Medulla oblongata (tissue), 1 donor: Measurements from ENCODE around the gene CRACDL.

Source experiments
- DNase-seq: peaks from one replicate; pipeline ENCODE4 v3.0.0-alpha.2; 2015; ENCODE audit errors: extremely low spot score

Gene CRACDL

DNA sequence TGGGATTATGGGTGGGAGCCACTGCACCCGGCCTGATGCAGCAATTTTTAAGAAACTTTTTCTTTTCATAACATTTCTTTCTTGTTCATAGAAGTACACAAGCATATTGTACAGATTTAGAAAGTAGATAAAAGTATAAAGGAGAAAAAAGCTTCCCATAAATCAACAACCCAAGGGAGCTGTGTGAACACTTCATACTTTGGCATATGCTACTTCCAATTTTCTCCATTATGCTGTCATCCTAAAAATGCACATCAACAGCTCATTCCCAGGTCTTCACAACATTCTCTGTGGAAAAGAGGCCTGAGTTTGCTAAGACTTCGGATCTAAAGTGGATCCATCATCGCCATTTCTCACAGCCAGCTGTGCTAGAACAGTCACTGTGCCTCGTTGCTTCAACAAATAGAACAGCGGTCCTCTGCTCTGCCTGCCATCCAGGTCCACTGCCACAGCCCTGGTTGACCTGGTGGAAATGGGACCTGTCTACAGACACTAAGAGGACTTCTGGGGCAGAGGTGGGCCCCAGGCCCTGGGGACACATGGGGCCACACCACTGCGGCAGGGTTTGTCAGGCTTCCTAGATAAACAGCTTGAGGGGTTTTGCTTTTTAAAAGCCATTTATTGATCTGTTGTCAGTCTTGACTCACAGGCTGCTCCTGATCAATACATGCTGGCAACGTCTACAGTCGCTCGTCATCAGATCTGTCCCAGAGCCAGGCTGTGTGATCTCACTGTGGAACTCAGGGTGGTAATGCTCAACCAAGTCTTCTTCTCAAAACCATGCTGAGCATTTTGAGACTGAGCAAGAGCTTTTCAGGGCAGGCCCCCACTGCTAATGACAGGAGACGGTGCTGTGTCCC lies 132.4 kb downstream of the CRACDL start:
- DNase-seq = no peak

DNA sequence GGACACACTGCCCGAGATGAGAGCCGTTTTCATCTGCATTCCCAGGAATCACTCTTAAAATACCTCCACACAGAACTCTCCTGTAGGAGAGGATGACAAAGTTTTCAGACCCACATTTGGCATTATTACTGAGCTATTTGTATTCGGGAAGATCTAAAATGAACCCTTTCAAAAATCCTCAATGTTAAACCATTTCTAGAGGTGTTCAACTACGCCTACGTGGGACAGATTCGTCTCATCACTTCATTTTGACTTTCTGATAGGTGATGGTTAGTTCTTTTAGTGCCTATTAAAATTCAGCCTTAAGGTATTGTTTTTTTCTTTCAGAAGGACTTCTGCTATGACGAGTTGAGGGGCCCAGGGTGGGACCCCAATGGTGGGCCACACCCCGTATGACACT lies 133.7 kb downstream of the CRACDL start:
- no peak for DNase-seq

DNA sequence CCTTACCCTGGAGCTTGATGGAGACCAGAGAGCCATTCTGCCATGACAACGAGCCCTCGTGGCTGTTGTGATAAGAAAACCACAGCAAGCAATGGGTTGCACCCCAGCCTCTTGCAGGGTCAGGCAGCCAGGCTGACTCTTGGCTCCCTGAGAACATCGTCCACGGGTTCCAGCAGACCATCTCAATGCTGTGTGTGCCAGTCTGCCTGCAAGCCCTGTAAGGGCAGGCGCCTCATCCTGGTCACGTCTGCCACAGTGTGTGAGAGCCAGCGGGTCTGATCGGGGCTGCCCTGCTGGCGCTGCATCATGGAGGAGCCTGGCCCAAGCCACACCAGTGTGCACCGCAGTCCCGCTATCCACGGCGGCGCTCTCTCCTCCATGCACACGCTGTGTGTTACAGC lies 134.1 kb downstream of the CRACDL start:
- no peak for DNase-seq

DNA sequence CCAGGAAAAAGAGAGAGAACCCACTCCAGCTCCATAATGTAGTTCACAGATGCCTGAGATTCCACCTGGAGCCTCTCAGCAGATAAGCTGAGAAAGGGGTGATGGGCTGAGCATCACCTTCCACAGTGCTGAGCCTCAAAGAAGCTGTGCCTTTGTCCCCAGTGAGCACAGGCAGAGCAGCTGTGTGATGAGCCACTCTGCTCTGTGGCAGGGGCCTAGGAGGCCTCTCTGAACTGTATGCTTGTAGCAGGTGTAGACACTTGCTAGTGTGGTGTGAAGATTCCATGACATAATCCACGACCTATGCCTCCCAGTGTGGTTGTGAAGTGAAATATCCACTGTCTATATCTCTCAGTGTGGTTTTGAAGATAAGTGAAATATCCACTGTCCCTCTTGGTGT lies 134.7 kb downstream of the CRACDL start:
- no peak for DNase-seq

DNA sequence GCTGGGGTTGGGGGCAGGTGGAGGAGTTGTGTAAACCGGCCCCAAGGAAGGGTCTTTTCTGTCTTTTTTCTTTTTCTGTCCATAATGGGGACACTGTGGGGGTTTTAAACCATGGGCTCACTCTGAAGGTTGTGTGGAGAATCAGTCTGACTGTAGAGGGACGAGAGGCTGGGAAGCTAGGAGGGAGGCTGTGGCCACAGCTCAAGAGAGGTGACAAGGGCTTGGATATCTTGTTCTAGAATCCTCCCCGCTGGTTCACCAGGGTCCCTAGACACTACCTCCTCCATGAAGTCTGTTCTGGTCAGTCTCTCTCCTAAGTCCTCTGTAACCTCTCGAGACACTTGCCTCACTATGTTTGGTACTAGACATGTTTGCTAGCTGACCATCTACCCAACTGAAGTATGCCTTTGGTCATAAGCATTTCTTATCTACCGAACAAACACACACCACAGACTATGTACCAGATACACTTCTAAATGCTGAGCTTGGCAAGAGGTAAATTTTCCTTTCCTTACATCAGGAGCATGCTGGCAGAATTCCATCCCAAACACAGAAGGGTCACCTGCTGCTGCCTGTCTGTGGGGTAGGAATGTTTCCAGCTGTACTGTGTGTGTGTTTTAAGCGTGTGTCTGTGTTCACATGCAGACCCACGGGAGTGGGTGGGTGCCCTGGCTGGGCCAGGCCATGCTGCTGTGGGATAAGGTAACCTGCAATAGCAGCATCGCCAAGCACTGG lies 135.5 kb downstream of the CRACDL start:
- no peak for DNase-seq

DNA sequence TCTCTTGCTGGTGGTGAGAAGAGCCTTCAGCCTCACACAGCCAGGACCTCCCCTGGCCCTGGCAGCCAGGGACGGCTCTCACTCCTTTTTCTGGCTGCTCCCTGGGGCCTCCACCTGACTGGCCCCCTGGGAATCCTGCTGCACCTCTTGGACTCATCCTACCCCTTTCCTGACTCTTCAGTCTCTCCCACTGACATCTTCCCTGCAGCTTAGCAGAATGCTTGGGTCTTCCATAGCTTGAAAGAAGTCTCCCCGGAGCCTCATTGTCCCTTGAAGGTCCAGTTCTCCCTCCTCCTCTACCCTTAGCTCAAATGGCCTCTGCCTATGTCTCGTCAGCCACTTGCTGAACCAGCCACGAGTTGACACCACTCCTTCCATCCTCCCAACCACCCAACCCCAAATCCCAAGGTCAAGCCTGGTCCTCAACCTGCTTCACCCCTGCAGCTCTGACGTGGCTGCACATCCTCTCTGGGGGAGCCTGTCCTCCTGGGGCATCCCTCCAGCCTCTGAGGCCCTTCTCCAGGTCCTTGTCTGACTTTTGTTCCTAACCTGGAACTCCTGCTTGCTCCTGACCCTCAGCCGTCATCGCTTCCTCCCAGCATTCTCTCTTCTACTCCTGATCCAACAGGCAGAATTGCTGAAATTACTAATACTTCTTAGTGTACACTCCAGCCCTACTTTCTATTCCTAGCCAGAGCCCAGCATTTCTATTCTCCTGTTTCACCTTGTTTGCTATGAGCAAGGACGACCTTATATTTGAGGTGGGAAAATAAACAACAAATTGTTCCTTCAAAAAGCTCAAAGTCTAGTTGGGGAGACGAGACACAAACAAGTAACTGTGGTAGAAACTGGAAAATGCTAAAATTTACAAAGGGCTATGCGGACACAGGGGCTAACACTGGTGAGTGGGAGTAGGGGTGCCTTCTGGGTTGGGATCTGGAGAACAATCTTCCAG lies 136.4 kb downstream of the CRACDL start:
- no peak for DNase-seq

DNA sequence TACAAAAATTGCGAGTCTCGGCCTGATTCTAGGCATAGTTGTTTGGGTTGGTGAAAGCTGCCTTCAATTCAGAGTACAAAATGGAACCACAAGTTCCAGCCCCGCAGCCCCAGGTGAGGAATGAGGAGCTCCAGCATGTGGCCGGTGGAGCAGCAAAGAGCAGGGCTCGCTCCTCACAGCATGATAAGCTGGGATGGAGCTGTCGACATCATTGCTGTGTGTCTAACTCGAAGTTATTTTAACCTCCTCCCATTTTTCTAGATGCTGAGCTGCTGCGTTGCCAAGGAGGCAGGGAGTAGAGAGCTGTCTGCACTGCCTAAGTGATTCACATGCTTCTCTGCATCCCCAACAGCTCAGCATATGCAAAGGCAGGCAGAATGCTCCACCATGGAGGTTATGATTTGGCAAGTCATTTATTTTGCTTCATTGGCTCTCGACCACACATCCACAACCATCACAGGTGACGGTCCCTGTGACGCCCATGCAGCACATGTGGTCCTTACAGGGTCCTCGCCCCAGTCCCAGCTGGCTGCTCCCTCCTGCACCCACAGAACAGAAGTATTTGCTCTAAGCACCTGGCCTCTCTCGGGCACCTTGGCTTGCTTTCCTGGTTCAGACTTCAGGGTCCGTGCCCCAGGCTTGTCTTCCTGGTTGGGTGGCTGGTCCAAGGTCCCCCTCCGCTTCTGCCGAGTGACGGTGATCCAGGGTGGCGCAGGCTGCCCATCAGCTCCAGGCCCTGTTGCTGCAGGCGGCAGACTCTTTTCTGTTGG lies 139.1 kb downstream of the CRACDL start:
- no peak for DNase-seq

DNA sequence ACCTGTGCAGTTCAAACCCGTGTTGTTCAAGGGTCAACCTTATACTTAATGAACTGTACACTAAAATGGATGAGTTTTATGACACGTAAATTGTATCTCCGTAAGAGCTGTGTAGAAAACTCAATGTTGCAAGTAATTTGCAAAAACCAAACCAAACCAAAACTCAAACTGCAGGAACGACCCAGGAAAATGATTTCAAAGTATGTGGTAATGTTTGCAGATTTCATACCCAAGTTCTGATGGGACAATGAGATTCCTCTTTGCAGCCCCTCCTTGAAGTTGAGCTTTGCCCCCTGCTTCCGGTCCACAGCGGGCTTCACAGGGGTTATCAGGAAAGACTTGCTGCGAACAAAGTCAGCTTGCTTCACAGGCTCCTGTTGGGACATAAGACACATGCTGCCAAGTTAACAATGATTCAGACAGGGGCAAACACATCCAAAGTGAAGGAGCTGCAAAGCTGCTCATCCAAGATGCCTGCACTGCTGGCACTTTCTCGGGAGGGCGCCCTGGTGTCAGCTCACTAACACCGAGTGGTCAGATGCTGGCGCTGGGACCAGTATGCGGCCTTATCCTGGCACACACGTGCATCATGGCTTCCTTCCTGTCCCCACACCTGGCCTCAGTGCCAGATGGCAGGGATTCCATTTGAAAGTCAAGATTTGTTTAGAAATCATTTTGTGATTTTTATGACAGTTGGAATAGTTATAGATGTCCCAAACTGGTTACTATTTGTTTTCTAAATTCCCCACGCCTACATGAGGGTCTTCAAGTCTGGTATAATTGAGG lies 139.9 kb downstream of the CRACDL start:
- DNase-seq = no peak

DNA sequence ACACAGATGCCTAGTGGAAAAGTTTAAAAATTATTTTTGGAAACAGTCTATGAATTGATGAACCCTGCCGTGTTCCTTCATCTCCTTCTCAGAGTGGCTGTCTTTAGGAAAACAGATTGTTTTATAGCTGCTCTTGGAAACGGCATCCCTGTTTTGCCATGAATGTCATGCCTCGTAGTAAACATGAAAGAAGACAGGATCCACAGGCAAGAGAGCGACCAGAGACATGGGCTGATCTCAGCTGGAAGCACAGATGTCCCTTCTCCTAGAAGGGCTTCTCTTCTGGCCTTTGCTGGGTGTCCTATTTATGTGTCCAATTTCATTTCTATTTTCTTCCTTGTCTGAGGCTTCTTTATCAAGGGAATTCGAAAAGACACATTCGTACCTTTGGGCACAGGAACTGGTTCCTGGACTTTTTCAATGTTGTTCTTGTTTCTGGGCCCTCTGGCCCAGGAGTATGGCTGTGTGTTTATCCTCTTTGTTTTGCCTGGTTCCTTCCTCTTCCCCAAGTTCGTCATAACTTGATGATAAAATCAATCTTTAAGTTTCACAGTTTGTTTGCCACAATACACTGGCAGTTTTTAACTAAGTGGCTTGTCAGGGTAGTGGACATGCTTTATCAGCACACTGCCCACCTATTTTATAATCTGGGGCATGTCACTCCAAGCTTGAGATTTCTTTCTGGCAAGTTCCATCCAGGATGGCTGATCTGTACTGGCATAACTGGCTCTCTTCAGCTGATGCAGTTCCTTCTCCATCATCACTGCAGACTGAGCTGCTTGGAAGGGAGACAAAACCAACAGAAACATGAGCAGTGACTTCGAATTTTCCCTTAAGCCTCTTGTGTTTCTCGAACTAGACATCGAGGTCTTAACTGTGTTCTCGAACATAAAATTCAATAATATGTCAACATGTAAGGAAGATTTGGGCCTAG lies 141.9 kb downstream of the CRACDL start:
- DNase-seq = no peak

DNA sequence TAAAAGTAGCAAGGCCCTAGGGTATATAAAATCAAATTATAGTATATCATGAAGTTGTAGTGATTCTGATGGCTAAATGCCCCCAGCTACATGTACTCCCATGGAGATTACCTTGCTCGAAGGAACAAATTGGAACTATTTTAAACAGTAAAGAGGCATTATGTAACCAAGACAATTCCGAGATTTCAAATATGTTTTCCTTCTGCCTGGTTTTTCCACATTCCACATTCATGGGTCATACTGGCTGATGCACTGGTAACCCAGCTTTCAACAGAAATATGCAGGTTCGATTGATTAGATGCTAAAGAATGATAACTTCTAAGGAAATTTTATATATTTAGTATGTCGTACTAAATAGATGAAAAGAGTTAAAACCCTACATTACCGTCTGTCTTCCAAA lies 142.8 kb downstream of the CRACDL start:
- DNase-seq = no peak

DNA sequence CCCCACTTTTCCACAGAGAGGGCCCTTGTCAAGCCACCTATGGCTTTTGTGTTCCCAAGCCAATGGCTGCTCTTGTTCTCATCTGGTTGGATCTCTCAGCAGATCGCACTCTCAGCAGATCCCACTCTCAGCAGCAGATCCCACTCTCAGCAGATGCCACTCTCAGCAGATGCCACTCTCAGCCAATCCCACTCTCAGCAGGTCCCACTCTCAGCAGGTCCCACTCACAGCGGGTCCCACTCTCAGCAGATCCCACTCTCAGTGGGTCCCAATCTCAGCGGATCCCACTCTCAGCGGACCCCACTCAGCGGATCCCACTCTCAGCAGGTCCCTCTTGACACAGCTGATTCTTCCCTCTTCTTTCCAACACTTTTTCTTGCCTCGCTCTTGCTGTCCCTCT lies 145.8 kb downstream of the CRACDL start:
- no peak for DNase-seq

DNA sequence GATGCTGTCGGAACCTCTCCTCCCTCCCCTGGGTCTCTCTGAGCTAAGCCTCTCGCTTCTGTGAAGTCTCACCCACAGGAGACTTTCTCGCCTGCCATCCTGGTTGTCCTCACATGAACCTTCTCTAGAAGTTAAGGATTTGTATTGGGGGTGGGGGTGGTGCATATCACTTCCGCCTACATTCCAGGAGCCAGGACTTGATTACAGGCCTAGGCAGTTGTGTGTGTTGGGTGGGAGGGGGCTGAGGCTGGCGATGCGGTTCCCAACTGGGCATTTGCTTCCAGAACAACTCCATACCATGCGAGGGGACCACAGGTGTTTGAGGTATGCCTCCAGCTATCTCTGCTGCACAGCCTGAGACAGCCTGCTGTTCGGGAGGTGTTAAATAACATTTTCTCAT lies 148.3 kb downstream of the CRACDL start:
- DNase-seq = no peak

DNA sequence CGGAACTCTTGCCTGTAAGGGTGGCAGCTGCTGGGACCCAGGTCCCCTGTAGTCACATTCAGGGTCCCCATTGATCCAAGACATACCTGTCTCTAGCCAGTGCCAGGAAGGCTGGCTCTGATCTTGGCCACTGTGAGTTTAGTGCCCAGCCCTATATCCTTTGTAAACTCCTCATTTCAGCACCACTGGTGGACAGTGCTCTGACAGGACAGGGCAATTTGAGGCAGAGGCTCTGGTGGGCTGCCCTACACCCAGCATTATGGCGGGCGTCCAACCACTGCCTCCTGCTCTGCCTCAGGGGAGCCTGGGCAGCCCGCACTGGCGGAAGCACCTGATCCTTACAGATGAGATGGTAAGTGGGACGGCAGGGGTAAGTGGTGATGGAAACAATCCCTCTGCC lies 149.8 kb downstream of the CRACDL start:
- DNase-seq = no peak

DNA sequence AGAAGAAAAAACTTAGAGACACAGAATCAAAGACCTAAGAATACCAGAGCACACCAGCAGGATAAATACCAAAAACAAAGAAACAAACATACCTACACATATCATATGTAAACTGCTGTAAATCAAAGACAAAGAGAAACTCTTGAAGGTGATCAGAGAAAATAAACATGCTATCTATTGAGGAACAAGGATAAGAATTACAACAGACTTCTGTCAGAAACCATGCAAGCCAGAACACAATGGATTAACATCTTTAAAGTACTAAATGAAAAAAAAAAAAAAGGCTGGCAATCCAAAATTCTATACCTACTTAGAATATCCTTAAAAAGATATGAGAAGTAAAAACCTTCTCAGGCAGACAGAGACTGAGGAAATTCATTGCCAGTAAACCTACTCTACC lies 153.5 kb downstream of the CRACDL start:
- DNase-seq = no peak

DNA sequence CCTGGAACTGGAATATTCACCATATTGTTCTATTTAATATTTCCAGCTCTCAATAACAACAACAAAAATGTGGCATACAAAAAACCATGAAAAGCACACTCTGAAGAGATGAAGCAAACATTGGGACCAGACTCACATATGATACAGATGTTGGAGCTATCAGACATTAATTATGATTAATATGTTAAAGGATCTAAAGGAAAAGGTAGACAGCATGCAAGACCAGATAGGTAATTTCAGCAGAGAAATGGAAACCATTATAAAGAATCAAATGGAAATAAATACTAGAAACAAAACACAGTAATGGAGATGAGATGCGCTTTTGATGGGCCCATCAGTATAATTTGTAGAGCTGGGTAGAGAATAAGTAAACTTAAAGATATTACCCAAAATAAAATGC lies 154.2 kb downstream of the CRACDL start:
- DNase-seq = no peak

DNA sequence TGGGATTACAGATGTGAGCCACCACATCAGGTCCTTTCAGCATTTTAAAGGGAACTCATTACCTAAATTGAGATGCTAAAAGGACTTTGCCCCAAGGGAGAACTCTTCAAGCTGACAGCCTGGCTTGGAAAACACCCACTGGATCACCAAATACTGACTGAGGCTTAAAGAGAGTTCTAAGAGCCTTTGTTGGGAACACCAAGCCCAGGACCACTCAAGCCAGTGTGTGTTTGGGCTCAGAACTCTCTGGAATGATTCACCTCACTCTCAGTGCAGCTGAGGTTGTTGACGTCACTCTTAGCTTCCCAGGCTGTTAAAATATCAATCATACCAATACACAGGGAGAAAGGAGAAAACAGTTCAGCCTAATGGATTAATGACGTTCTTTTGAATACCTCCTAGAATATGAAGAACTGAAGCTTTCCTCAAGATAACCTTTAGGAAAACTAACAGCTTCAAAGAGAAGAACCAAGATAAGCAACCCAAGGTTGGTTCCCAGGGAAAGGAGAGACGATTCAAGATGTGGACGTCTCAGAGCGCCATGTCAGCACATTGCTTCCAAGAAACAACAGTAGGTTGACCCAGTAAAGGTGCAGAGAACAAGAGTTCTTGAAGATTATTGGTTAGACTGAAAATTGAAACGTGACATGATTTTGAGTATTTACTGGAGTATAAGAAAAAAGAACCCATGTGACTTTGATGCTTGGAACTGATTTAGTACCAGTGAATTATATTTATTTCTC lies 157.1 kb downstream of the CRACDL start:
- DNase-seq = no peak

DNA sequence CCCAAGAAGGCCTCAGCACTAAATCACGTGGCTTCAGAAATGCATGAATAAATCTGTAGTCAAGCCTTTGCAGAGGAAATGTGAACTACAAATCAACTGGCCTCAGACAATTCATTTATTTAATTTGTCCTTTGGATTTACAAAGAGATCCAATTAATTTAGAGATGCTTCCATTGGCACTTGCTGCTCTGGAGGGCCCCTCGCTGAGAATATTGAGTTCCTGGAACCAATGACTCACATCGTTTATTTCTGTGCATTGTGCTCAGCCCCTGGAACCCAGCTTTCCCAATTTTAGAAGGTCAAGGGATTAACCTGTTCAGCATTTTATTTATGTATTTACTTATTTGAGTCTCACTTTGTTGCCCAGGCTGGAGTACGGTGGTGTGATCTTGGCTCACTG lies 157.9 kb downstream of the CRACDL start:
- no peak for DNase-seq

DNA sequence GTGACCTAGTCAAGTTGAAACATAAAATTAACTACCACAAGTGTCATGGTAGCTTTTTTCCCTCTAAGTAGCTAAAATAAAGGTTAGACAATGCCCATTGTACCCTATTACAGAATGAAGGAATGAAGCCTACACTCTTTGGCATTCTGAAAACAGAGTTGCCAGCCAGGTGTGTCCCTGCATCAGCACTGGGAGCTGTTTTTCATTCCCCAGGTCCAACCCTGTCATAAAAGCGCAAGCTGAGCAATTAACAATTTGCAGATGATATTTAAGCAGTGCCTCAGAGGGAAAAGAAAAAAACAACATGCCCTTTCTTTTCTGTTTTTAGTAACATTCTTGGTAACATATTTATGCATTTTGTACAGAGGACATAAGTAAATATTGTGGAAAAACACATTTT lies 158.3 kb downstream of the CRACDL start:
- no peak for DNase-seq

DNA sequence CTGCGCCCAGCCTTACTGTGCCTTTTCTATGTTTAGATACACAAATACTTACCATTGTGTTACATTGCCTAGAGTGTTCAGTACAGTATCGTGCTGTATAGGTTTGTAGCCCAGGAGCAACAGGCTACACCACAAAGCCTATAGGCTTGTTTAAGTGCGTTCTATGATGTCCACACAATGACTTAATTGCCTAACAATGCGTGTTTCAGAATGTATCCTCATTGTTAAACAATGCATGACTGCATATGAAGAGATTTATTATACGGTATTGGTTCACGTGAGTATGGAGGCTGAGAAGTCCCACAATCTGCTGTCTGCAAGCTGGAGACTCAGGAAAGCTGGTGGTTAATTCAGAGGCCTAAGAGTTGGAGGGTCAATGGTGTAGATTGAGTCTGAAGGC lies 158.9 kb downstream of the CRACDL start:
- DNase-seq = no peak
